CD4-positive, alpha-beta T cell treated with Interleukin-2 at 100 ng/mL for 4 hours (primary cell): ENCODE measurements around the gene DUS4L.

ENCODE experiments used
- DNase-seq: peaks from one replicate; pipeline ENCODE4 v3.0.0-alpha.2; 2020; ENCODE audit warnings: low spot score

DUS4L gene

DNA sequence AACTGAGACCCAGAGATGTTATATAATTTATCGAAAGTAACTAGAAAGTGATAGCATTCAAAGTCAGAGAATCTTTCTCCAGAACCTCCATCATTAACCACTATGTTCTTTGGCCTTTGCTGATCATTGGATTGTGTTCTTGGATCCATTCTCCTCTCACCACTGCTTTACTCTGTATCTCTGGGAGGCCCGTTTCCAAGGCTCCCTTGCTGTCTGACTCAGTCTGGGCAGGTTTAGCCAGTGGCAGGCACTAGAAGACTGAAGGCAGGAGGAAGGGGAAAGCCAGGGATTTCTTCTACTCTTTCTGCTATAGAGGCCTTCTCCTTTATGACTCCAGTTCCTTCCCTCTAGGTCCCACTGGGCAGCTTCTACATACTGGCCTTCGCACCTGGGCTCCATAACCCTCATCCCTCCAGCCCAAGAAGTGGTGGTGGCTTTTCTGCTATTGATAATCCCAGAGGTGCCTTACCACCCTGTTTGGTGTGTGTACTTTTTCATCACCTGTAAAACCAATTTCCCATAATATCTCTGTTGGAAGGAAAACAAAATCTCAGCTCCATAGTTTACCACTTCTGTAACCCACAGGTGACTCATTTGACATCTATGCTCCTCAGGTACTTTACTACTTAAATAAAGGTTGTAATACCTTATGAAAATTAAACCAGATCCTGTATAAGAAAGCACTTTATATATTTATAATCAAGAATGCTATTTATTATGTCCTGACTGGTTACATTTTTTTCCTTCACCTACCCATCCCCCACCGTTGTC, 52.3 kb downstream of the DUS4L start:
- no peak for DNase-seq

DNA sequence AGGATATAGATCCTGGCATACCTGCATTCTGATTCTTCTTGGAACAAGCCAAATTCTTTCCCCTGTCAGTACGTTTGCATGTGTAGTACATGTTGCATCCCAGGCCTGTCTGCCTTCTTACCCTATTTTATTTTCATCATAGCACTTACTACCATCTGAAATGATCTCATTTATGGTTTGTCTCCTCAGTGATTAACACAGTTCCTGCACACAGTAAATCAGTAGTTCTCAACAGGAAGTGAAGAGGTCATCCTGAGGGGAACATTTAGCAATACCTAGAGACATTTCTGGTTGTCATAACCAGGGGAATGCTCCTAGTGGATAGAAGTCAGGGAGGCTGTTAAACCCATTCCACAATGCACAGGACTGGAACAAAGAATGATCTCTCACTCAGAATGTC, 58.7 kb downstream of the DUS4L start:
- DNase-seq: no peak

DNA sequence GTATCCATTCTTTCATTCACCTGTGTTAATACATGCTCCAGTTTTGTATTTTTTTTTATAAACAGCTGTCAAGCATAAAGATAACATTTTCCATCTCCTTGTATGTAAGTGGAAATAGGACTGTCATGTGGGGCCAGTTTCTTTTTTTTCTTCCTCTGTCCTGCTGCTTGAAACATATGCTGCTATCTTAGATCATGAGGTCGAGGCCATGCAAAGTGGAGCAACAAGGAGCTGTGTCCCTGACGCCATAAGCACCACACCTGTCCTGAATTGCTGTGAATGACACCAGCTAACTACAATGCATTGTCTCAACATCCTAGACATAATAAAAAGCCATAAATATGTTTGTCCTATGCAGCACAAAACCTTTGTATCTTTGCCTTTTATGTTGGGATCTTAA, 59.1 kb downstream of the DUS4L start:
- no peak for DNase-seq

DNA sequence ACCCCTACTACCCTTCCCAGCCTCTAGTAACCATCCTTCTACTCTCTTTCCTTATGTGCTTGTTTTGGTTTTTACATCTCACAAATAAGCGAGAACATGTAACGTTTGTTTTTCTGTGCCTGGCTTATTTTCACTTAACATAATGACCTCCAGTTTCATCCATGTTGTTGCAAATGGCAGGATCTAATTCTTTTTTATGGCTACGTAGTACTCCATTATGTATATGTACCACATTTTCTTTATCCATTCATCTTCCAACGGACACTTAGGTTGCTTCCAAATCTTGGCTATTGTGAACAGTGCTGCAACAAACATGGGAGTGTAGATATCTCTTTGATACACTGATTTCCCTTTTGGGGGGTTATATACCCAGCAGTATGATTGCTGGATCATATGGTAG, 63.2 kb downstream of the DUS4L start:
- no peak for DNase-seq
